GM18511 (cell line): Measurements from ENCODE around the gene TMEM33.

Experiments
- ATAC-seq: cut with Tn5 transposase; IDR thresholded peaks from one replicate; pipeline ENCODE4 v1.9.1; 2021; ENCODE audit warnings: mild to moderate bottlenecking, moderate library complexity; ENCODE audit not compliant: unreplicated experiment

TMEM33 gene

GRCh38 chr4:41992967-41993857 lies 58.0 kb downstream of the TMEM33 start:
- no peak for ATAC-seq

GRCh38 chr4:41994461-41994985 lies 59.3 kb downstream of the TMEM33 start:
- ATAC-seq: no peak

- ATAC-seq: no peak
Observed at GRCh38 chr4:41998019-41998418, 62.8 kb downstream of the TMEM33 start.

- ATAC-seq: no peak
Observed at GRCh38 chr4:41999321-41999720, 64.1 kb downstream of the TMEM33 start.

GRCh38 chr4:42008011-42008786 lies 73.0 kb downstream of the TMEM33 start:
- ATAC-seq: no peak
